HG02885 (cell line): Measurements from ENCODE around the gene SDCCAG8.

Experiments used
- ATAC-seq: cut with Tn5 transposase; IDR thresholded peaks from one replicate; pipeline ENCODE4 v1.9.1; 2021; ENCODE audit warnings: mild to moderate bottlenecking; ENCODE audit not compliant: unreplicated experiment, poor library complexity

SDCCAG8 gene

DNA sequence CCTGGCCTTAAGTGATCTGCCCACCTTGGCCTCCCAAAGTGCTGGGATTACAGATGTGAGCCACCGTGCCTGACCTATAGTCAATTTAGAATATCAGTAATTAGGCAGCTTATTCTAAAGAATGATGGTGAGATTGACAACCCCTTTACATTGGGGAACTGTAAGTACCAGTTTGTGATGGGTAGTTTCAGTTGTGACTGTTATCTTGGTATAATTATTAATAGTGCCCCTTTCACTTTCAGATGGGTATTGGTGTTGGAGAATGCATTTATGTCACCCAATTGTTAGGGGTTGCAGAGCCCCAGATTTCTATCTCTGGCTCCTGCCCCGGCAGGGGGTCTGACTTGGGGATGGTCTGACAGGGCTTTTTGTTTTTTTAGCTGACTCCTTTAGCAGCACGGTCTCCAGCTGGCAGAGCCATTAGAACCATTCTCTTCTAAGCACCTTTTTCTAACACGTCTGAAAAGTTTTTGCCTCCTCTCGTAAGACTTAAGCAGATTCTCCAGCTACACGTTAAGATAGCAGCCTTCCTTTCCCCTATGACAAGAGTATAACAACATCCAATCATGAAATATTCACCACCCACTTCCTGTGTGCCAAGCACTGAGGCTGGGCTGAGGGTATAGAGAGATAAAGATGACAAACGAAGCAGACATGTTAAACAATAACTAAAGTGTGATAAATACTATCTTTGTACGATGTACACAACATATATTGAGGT, 157.8 kb downstream of the SDCCAG8 start:
- no peak for ATAC-seq

GRCh38 chr1:243414152-243414494, 158.3 kb downstream of the SDCCAG8 start:
- no peak for ATAC-seq

- ATAC-seq = no peak
Observed at GRCh38 chr1:243415663-243416408, 160.0 kb downstream of the SDCCAG8 start.

GRCh38 chr1:243416495-243416894, 160.7 kb downstream of the SDCCAG8 start:
- ATAC-seq = peak; percentile 75

- ATAC-seq = no peak
Observed at GRCh38 chr1:243420016-243420945, 164.4 kb downstream of the SDCCAG8 start.

DNA sequence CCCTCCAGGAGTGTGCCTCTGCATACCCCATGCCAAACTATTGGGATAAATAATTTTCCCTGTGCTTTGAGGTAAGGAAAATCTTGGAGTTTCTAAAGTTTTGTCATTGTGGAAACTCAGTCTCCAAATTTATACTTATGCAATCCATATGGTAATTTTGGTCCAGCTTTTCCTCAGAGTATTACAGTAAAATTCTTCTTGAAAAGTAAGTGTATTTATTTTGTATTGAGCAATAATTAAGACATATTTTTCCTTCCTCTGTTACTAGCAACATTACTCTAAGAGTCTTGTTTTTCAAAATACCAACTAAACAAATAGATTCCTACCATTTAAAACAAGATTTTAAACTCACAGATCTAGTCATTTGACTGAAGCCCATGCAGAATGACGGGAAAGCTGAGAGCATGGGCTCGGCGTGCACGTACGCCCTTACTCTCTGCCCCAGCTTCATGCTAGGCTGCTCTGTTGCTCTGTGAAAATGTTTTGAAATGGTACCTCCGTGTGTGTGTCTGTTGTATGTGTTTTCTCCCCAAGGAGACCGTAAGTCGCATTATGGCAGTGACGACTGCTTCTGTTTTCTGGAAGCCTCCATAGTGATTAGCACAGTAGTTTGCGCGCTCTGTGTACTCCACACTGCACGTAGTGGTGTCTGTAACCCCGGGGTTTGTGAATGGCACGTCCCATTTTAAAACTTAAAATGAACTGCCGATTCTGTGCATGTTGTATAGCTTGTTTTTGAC, 165.3 kb downstream of the SDCCAG8 start:
- peak; percentile 40 for ATAC-seq

- ATAC-seq = peak; percentile 91
Observed at GRCh38 chr1:243421784-243422183, 165.9 kb downstream of the SDCCAG8 start.

- no peak for ATAC-seq
Observed at GRCh38 chr1:243422362-243422761, 166.5 kb downstream of the SDCCAG8 start.

- ATAC-seq = no peak
Observed at GRCh38 chr1:243428084-243428483, 172.2 kb downstream of the SDCCAG8 start.

- no peak for ATAC-seq
Observed at GRCh38 chr1:243428617-243429342, 172.9 kb downstream of the SDCCAG8 start.

- ATAC-seq = no peak
Observed at GRCh38 chr1:243431591-243431990, 175.8 kb downstream of the SDCCAG8 start.

DNA sequence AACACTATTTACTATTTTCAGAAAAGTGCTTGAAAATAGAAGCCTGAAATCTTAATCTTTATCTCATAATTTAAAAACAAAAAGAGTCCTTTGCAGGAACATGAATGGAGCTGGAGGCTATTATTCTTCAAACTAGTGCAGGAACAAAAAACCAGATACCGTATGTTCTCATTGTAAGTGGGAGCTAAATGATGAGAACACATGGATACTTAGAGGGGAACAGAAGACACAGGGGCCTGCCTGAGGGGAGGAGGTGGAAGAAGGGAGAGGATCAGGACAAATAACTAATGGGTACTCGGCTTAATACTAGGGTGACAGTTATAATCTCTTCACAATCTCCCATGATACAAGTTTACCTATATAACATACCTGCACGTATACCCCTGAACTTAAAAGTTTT, 176.3 kb downstream of the SDCCAG8 start:
- ATAC-seq = no peak

DNA sequence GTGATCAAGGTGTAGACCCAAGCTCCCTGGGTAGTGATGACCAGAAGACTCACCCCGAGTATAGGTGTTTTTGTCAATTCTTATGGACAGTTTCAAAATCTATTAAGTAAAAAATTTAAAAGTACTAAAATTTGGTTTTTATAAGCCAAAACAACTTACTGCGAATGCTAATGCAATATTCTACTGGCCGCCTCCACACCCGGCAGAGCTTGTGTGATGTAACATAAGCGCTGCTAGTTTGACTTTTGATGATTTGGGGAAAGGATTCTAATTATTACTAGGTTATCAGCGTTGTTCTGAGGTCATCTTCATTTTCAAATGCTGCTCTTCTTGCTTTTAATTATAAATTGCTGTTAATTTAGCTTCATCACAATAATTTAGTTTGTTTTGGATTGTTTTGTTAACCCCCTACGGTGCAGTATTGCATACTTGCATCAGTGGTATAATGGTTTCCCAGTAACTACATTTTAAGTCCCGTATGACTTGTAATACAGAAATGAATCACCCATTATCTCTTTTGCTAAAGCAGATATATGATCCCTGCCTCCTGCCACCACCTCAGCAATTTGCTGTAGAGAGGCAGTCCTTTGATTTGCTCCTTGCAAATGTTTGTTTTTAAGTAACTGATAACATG, 178.0 kb downstream of the SDCCAG8 start:
- no peak for ATAC-seq

- ATAC-seq = no peak
Observed at GRCh38 chr1:243434594-243434993, 178.8 kb downstream of the SDCCAG8 start.

DNA sequence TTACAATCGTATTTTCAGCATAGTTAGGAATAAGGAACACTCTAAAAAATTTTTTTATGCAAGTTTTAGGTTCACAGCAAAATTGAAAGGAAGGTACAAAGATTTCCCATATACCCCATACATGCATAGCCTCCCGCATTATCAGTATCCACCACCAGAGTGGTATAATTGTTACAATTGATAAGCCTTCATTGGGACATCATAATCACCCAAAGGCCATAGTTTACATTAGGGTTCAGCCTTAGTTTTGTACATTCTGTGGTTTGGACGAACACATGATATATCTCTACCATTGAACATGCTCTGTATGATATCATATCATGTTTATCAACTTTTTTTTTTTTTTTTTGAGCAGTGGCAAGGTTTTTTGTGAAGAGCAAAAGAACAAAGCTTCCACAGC, 180.0 kb downstream of the SDCCAG8 start:
- no peak for ATAC-seq

GRCh38 chr1:243438146-243438545, 182.3 kb downstream of the SDCCAG8 start:
- ATAC-seq = no peak

DNA sequence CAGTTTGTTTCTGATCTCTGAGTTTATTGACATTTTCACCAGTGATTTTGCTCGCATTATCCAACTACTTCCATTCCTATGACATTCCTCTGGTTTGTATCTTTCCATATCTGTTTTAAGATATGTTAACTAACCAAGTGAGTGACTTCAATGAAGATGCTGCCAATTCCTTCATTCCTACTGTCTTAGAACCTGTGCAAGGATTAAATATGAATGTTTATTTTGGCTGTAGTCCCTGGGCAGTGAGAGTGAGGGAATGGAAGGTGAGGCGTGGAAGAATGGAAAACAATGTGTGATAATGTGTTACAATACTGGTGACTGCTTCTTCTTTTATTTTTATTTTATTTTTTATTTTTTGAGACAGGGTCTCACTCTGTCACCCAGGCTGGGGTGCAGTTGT, 183.0 kb downstream of the SDCCAG8 start:
- no peak for ATAC-seq

- no peak for ATAC-seq
Observed at GRCh38 chr1:243440406-243440805, 184.6 kb downstream of the SDCCAG8 start.

- ATAC-seq = no peak
Observed at GRCh38 chr1:243441601-243442000, 185.8 kb downstream of the SDCCAG8 start.
